ENCODE measurements around the gene PHF13.
"Not testable (repeated sequence)": the region's sequence is repeated elsewhere in the genome, so short reads cannot be mapped to it uniquely, and the experiment has no call there.

Gene PHF13

DNA sequence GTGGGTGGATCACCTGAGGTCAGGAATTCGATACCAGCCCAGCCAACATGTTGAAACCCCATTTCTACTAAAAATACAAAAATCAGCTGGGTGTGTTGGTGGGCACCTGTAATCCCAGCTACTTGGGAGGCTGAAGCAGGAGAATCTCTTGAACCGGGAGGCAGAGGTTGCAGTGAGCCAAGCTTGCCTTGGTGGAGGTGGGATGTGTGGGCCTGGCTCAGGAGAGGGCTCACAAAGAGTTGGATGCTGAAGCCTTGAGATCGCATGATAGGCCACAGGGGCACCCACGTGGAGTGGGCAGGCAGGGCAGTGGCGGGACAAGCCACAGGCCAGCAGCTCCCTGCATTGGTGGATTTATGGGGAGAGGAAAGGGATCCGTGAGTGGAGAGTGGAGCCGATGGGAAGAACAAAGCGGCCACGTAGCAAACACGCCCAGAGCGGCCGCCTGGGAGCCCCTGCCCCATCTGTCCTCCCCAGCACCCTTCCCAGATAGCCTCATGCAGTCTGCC is 15.5 kb downstream of the PHF13 start:
- DNase-seq (ENCODE audit: low read depth, low spot score), result no peak

DNA sequence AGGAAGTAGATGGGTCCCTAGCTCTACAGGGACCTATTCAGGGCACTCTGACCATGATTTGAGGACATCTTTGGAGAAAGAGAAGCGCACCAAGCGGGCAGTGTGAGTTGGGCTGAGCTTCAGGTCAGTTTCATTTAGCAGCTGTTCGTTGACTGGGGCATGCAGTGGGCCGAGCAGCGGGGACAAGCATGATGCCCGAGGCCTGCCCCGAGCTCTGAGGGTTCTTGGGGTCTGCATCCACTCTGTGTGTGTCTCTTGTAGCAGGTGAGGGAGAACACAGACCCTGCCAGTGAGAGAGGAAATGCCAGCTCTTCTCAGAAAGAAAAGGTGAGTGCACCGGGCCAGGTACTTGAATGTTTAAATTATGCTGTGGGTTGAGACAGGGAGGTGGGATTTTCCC is 16.5 kb downstream of the PHF13 start:
- DNase-seq (ENCODE audit: low read depth, low spot score), result no peak

DNA sequence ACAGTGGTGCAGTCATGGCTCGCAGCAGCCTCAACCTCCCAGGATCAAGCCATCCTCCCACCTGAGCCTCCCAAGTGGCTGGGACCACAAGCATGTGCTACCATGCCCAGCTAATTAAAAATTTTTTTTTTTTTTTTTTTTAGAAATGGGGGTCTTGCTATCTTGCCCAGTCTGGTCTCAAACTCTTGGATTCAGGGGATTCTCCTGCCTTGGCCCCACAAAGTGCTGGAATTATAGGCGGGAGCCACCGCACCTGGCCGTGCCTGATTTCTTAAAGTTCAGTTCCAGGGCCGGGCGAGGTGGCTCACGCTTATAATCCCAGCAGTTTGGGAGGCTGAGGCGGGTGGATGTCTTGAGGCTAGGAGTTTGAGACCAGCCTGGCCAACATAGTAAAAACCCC is 17.5 kb downstream of the PHF13 start:
- DNase-seq (ENCODE audit: low read depth, low spot score), result no peak

DNA sequence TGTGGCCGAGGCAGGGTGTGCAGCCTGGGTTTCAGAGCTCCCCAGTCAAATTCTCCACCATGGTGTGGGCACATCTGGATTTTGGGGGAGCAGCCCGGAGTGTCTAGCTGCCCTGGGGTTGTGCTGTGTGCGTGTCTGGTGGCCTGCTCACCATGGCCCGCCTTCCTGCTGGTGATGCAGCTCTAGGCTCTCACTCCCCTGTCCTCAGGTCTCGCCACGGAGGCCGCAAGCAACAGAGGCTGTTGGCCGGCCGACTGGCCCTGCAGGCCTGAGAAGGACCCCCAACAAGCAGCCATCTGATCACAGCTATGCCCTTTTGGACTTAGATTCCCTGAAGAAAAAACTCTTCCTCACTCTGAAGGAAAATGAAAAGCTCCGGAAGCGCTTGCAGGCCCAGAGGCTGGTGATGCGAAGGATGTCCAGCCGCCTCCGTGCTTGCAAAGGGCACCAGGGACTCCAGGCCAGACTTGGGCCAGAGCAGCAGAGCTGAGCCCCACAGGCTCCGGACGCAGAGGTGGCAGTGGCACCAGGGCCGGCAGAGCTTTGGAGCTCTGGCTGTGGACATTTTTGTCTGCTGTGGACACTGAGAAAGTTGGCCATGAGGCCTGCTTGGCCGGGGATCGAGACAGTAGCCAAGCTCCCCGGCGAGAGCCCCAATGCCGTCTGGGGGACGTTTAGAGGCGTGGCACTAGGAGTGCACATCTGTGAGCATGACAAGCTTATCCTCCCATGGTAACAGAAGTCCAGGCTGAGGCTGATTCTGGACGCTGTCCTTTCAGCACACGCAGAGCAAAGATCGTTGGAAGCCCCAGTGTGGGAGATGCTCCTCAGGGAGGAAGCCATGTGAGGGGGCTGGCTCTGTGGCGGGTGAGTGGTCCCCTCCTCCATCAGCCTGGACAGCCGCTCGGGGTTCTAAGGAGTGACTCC is 19.3 kb downstream of the PHF13 start:
- DNase-seq (ENCODE audit: low read depth, low spot score), result no peak

DNA sequence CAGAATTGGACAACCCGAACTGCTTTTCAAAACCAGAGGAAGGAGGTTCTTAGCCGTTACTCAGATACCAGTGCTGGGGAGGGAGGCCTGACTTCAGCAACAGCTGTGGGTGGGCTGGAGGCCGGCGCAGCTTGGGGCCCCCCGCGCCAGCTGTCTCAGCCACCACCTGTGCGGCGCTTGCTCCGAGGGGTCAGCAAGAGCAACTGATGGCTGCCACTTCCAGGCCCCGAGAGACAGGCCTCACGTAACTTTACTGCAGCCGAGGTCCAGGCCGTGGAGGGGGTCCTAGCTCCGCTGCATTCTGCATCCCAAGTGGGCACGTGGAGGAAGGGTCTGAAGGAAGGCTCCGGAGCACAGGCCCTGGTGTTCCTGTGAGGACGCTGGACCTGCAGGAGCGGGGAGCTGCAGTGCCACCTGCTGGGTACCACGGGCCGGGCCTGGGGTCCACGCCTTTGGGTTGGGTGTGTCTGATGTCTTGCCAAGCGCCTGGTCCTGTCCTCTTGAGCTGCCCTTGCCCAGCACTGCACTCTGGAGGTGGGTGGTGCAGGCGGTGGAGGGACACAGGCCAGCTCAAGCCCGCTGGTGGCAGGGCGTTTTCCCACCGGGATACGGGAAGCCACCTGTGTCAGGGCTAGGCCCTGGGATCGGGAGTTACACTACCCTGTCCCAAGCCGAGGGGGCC is 21.0 kb downstream of the PHF13 start:
- no peak for DNase-seq (ENCODE audit: low read depth, low spot score)

DNA sequence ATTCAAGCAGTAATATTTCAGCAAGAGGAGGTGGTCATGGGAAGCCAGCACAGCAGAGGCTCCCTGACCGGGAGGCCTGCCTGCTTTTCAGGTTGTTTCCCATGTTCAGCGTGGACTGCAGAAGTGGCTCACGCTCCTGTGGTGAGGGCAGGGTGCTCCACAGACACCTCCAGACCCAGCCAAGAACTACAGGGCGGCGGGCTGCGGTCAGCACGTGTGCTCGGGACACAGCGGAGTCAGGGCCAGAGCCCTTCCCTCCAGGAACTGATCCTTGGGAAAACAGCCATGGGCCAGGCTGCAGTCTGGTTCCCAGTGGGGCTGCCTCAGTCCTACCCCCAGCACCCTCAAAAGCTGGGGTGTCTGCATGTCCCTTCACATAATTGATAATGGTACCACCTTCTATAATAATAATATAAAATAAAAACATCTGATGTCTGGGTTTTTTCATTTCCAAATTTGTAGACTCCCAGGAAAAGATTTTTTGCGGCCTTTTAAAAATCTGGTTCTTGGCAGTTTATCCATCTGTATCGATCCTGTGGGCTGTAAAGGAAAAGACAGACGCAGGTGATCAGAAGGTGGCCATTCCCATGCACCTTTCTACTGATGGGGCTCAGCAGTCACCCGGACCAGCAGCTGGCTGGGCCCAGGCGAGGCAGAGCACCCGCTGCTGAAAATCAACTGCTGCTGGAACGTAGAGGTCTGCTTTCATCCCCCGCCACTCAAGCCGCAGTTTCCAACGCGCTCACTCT is 21.8 kb downstream of the PHF13 start:
- no peak for DNase-seq (ENCODE audit: low read depth, low spot score)

DNA sequence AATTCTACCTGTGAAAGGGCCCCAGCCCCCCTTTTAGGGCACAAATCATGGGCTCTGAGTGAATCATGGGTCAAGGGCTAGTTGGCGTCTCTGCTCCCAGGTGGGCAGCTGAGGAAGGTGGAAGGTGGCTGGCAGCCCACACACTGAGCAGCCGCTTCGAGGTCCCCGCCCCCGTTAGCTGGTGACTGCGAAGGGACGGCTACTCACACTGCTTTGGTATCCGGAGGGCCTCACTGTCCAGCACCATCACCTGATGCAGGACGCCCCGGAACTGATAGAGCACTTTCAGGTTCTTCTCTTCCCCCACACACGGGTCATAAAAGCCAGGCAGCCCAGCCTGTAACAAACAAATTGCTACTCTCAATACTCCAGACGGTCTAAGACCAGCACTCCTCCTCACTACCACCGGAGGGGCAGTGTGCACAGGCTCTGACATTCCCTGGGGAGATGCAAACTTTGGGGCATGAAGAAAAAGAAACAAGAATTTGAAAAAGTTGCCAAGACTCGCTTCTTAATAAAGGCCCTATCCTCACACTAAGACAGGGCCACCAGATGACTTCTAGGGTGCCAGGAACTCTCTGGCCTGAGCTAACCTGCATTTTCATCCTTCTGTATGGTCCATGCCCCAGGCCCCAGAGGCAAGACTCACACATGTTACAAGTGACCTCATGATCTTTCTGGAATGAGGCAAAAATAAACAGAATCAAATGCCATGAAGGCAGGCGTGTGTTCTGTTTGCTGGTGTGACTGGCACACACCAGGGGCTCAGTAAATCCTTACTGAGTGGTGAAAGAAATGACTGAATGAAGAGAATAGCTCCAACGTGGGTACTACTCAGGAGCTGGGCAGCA is 22.6 kb downstream of the PHF13 start:
- no peak for DNase-seq (ENCODE audit: low read depth, low spot score)

DNA sequence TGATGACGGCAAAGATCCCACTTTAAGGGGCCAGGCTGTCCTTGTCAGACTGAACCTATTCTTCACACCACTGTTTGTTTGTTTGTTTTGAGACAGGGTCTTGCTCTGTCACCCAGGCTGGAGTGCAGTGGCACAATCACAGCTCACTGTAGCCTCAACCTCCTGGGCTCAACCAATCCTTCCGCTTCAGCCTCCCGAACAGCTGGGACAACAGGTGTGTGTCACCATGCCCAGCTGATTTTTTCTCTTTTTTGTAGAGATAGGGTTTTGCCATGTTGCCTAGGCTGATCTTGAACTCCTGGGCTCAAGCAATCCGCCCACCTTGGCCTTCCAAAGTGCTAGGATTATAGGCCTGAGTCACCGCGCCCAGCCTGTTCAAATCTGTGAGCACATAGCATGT is 23.2 kb downstream of the PHF13 start:
- not testable (repeated sequence) for DNase-seq (ENCODE audit: low read depth, low spot score)

DNA sequence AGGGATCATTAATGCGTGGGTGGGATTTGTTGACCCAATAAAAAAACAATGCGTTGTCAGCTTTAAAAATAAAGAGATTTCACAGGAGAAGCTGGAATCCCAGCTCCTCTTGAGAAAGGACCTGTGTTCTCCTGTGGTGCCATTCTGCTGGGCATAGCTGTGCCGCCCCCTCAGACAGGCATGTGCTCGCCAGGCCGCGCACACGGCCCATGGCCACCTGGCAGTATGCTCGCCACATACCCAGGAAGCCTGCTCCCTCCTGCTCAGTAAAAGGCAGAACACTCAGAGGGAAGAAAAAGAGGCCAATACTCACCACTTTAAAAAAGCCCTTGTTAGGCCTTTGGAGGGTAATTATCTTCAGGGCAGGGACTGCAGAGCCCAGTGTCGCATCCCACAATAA is 24.2 kb downstream of the PHF13 start:
- DNase-seq (ENCODE audit: low read depth, low spot score), result no peak

DNA sequence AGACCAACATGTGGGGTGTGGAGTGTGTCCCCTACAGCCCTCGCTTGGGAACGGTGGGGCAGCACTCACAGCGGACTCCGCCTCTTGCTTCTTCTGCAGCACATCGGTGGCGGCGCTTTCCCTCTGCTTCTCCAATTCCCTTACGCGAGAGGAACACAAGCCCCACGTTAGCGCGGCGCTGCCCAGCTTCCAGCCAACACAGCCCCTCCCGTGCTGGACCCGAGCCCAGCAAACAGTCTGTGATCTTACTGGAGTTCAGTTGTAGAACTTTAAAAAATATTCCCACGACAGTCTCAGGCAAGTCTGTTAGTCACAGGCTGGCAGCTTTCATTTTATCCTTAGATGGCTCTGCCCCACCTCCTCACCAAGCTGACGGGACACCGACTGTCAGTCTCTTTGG is 24.7 kb downstream of the PHF13 start:
- DNase-seq (ENCODE audit: low read depth, low spot score), result no peak

DNA sequence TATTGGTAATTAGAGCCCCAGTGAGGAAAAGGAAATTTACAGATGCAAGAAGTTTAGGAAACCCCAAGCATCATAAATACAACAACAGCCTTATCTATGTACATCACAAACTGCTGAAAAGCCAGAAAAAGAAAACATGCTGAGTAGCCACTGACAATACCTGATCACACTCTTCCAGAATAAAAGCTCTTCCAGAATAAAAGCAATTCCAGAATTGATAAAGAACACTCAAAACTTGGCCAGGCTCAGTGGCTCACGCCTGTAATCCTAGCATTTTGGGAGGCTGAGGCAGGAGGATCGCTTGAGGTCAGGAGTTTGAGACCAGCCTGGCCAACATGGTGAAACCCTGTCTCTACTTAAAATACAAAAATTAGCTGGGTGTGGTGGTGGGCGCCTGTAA is 27.3 kb downstream of the PHF13 start:
- DNase-seq (ENCODE audit: low read depth, low spot score), result not testable (repeated sequence)

DNA sequence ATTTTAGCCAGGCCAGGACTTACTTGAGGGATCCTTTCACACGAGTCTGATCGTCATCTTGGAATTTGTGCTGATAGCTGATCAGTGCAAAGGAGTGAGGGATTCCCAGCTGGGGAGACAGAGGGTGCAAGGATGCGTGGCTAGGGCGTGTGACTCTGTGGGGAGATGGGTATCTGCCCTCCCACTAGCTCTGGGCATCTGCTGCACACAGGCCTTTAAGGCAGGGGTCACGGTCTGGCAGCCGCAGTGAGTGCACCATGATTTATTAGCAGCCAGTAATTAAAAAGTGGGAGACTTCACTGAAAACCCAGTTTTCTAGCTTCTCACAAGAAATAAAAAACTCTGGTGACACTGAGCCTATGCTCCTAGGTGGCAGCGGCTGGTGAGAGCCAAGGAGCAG is 31.5 kb downstream of the PHF13 start:
- DNase-seq (ENCODE audit: low read depth, low spot score), result no peak

DNA sequence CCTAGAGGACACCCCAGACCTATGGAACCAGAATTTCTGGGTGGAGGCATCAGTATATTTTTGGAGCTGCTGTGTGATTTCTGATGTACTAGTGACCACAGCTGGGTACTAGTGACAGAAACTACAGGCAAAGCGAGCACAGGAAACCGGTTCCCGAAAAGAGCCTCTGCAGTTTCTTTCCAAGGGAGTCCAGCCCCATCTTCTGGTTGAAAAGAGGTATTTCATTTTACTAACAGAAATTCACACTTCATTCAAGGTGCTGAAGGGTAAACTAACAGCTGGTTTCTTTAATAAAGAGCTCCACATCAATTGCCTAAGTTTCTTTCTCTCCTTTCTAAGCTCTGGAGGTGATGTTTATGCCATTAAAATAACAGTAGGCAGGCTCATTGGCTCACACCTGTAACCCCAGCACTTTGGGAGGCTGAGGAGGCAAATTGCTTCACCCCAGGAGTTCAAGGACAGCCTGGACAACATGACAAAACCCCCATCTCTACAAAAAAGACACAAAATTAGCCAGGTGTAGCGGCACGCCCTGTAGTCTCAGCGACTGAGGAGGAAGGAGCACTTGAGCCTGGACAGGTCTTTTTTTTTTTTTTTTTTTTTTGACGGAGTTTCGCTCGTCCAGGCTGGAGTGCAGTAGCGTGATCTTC is 33.1 kb downstream of the PHF13 start:
- no peak for DNase-seq (ENCODE audit: low read depth, low spot score)

DNA sequence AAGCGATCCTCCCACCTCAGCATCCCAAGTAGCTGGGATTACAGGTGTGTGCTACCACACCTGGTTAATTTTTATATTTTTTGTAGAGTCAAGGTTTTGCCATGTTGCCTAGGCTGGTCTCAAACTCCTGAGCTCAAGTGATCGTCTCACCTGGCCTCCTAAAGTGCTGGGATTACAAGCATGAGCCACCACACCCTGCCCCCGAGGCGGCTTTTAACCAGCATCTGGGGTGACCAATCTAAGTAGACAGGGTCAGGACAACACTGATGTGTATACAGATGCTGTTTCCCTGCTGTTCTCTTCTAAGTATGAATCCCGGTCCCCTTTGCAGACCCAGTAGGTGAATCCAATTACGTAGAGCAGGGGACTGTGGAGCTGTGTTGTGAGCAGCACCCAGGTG is 35.0 kb downstream of the PHF13 start:
- no peak for DNase-seq (ENCODE audit: low read depth, low spot score)

DNA sequence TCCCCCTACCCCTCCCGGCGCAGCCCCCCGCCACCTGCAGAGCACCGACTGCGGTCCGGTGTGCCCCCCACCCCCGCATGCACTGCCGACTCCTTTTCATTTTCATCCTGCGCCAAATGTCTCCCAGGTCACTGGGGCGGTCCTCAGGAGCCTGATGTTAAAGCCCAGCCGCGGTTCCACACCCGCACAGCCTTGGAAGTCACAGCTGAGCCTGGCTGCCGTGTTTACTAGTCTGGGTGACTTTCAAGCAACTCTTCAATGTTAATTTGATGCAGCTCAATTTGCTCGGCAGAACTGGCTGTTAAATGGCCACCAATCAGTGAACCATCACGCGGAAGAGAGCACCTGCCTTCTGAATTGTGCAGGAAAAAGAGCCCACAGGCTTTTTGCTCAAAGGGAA is 38.4 kb downstream of the PHF13 start:
- no peak for DNase-seq (ENCODE audit: low read depth, low spot score)

DNA sequence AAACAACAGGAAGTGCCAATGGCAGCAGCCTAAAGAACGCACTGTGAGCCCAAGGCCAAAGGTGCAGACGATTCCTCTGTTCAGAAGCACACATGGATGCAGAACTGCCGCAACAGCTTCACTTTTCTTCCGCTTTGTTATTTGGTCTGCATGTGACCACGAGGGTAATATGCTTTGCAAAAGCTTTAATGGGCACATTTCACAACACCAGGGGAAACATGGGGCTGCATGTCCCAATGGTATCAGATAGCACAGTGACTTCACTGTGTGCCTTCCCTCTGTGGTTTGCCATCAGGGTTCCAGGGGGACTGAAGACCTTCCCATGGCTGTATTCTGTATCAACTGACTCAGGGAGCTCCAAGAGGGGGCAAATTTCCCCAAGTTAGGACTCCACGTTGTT is 39.5 kb downstream of the PHF13 start:
- DNase-seq (ENCODE audit: low read depth, low spot score), result no peak

DNA sequence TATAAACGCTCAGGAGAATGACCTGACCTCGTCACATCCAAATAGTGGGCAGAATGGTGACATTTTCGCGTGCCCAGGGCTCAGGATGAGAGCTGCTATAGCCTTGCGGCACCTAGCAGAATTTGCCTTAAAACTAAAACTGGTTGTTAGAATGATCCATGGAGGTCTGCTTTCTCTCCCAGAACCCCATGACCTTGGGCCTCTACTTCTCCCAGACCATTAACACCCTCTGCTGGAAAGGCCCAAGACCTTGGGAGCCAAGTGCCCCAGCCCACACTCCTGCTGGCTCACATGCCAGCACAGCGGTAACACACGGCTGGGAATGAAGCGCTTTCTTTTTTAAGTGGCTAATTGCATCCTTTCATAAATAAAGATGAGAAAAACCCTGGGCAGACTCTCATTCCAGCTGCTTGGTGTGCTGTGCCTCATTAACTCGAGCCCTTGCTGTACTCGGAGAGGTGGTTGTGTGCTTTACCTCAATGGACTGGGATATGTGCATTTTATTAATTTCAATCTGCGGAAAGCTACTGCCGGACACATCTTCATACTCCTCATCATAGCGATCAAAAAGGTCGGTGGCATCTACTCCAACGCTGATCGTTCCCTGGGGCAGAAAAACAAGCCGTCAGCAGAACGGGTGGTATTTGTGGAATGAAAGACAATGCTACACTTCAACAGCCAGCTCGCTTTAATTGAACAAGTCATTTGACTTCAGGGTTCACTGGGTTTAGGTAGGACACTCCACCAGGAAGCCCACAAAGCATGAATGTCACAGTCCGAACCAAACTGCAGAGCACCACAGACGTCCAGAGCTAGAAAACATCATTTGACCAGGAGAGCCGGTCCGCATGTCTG is 40.1 kb downstream of the PHF13 start:
- no peak for DNase-seq (ENCODE audit: low read depth, low spot score)

DNA sequence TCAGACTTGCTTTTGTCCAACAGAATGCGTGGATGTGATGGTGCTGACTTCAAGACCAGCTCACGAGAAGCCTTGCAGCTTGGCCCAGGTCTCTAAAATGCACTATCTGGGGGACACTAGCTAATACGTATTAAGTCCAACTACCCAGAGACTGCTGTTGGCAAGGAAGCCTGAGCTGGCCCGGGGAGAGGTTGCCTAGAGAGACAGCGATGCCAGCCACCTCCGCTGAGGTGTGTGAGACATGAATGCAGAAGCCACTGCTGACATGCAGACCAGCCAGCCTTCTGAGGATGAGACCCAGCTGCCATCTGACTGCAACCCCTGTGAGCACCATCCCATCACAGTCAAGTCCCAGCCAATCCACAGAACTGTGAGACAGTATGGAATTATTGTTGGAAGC is 43.6 kb downstream of the PHF13 start:
- no peak for DNase-seq (ENCODE audit: low read depth, low spot score)

DNA sequence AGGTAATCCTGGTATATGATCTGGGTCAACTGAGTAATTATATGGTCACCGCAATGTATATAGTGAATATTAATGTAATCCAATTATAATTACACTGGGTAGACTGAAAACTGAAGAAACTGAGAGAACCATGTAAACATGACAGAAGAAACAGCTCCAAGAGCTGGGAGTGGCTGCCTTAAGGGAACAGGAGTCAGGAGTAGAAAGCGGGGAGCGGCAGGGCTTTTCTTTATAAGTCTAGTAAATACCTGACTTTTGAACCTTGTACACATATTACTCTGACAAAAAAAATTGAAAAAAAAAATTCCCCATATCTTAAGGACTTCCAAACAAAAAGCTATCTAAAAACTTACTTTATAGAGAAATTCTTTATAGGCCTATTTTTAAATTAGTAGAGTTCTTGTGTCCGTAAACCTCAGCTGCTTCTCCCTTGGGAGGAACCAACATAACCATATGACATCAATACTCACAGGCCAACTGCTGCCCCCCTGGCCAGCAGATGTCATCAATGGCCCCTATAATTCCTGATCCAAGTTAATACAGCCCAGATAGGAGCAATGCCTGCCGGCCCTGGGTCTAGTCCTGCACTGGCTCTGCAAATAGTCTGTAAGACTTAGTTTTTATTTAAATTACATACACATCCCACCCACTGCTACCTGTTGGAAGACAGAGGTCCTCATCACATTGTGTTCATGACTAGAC is 45.0 kb downstream of the PHF13 start:
- no peak for DNase-seq (ENCODE audit: low read depth, low spot score)
